ENCODE data around the gene CTR9. TPM values are rescaled to one million over a fixed set of nuclear protein-coding genes. Genes with fewer than 3 reads are reported as not detected.

CTR9 gene
- total RNA-seq, 1 experiment from 2014 or later, result 19.3 TPM

GRCh38 chr11:10731064-10731680, 19.9 kb upstream of the CTR9 start:
- DNase-seq (ENCODE audit: low read depth, low spot score), result no peak
- in situ Hi-C loops (cut with HindIII; ENCODE audit: low pct_unique_long_range_greater_than_20kb, low sequenced_read_pairs), result no loop called here

DNA sequence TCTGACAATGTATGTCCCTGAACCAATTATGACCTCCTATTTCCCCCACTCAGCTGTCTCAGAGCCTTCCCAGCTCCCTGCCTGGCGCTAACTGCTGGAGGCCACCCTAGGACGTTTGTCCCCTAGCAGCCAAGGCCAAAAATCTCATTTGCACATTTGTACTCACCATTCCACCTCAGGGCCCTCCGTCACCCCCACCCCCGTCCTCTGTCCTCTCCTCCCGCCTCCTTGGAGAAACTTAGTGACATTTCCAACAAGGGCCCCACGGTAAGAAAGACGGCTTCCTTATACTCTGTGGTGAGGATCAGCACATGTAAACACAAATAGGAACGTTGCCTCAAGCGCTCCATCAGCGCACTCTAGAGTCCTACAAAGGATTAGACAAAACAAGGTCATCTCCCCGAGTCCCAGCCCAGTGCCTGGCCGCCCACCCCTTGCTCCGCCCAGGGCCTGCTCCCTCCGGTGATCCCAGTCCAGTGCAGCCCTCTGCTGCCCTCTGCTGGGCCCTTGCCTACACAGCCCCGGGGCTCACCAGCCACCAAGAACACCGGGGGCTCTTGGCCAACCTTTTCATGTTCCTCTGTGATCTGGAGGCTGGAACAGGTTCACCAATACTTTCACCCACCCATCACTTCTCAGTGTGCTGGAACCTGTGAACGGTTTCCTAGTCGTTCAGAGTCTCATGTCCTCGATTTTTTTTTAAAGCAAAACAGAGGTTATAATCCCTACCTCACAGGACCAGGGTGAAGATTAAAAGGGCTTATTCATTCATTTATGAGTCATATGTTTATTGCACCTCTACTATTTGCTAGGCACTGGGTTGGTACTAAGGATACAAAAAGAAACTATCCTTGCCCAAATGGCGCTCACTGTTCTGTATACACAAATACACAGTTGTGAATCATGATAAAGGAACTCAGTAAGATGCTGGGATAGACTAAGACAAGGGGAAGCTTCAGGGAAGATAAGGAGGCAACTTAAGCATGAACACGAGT, 15.3 kb upstream of the CTR9 start:
- peak; percentile 94 for DNase-seq (ENCODE audit: low read depth, low spot score)
- in situ Hi-C loops (cut with HindIII; ENCODE audit: low pct_unique_long_range_greater_than_20kb, low sequenced_read_pairs), result no loop called here

DNA sequence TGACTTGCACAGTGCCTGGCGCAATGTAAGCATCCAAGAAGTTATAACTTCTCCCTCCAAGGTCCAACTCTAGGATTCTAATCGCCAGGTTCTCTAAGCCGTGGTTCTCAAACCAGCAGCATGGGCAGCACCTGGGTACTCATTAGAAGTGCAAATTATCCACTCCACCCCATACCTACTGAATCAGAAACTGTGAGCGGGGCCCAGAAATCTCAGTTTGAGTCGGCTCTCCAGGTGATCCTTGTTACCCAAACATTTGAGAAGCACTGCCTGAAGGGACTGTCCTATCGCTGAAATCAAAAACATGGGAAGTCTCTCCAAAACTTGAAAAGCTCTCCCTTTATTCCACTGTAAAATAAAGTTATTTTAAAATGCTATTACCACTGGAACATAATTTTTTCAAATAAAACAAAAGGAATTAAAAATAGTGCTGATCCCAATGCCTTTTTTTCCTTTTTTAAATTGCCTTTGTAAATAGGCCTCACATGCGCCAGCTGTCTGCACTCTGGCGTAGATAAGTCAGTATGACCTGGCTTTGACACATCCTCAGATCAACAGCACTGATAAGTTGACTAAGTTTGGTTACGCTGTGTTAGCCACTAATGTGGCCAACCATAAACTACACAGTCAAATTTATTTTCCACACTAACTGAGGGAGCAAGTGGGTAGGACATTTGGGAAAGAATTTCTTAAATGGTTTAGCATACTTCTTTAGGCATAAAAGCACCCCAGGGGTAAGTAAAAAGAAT, 8.4 kb upstream of the CTR9 start:
- DNase-seq (ENCODE audit: low read depth, low spot score), result no peak
- in situ Hi-C loops (cut with HindIII; ENCODE audit: low pct_unique_long_range_greater_than_20kb, low sequenced_read_pairs), result no loop called here

DNA sequence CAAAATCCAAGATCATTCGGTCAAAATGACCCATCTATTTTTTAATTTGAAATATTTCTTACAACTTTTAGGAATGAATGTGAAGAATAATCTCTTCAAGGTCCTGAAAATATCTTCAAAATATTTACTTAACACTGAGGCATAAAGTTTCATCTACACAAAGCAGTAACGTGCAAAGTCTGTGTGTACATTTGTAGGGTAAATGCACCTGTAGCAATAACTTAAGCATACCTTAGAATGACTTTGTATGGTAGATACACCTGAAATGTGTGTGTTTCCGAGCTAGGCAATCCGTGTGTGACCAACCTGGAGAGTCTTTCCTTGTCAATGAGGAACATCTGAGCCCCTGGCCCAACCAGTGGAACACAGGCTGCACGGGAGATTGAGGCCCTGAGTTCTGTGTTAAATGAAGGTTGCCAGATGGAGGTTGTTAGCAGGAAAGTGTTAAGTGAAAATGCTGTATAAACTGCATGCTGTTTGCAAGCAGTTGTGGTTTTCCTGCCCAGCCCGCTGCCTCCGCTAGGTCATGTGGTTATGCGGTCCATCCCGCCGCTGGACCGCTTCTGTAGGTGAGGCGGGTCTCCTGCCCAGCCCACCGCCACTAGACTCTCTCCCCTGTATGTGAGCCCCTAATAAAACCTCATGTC, 7.6 kb upstream of the CTR9 start:
- DNase-seq (ENCODE audit: low read depth, low spot score), result no peak
- in situ Hi-C loops (cut with HindIII; ENCODE audit: low pct_unique_long_range_greater_than_20kb, low sequenced_read_pairs), result no loop called here

DNA sequence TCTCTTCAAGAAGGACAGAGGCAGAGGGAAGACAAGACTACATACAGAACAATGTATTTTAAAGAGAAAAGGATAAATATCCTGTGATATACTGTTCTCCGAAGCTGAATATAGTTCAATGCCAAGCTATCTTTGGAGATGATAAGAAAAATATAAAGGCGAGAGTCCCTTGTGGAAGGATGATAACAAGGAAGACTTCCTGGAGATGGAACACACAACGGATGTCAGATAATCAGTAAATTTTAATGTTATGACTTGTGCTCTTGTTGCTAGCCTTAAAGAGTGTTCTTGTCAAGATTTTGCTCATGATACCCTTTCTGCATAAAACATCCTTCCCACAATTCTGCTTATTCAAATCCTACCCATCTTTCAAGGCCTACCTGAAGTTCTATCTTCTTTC, 6.8 kb upstream of the CTR9 start:
- no peak for DNase-seq (ENCODE audit: low read depth, low spot score)
- in situ Hi-C loops (cut with HindIII; ENCODE audit: low pct_unique_long_range_greater_than_20kb, low sequenced_read_pairs), result no loop called here

- in situ Hi-C loops (cut with HindIII; ENCODE audit: low pct_unique_long_range_greater_than_20kb, low sequenced_read_pairs), result no loop called here
- DNase-seq (ENCODE audit: low read depth, low spot score), result no peak
Measured at GRCh38 chr11:10746871-10747270, 4.2 kb upstream of the CTR9 start.

DNA sequence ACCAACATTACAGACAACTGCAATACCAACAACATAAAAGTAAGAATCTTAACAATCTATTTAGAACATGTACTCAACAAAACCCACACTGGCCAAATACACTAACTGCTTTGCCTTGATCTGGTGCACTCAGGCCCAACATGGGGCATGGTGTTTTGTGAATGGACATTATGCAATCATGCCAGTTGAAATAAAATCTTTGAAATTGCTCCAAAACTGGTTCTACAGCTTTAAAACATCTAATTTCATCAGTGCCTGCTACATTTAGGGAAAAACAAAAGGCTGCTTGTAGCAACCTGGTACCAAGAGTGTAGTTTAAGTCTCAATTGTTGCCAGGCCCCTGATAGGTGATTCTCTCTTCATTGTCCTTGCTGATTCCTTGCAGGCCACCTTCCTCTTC, 3.3 kb upstream of the CTR9 start:
- DNase-seq (ENCODE audit: low read depth, low spot score), result no peak
- in situ Hi-C loops (cut with HindIII; ENCODE audit: low pct_unique_long_range_greater_than_20kb, low sequenced_read_pairs), result no loop called here

DNA sequence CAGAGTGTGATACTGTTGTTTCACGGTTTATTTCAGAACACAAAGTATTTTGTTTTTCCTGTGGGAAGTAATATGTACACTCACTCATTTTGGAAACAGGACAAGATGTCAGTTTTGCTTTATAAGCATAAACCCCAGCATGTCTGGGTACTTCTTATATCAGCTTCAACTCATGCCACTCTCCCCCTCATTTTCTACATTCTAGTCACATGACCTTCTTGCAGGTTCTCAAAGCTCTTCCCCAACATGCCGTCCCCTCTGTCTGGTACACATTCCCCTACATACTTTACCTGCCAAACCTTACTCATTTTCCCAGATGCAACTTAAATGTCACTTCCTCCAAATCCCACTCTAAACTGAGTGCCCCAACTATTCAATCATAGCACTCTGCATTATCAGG, 1.6 kb upstream of the CTR9 start:
- no peak for DNase-seq (ENCODE audit: low read depth, low spot score)
- in situ Hi-C loops (cut with HindIII; ENCODE audit: low pct_unique_long_range_greater_than_20kb, low sequenced_read_pairs), result no loop called here

DNA sequence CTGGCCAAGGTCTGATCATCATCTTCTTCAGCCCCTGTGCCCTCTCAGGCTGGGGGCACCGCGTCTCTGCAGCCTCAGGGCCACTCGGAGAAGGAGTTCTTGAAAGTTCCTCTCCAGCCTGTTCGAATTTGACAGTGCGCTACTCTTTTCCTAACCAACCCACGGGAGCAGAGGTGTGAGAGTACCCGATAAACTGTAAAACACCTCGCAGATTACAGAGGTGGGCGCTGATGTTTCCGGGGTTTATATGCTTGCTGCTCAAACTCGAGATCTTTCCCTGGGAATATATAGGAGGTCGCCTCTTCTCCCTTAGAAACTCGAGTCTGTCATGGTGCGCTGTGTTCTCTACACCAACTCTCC, 515 bp downstream of the CTR9 start:
- in situ Hi-C loops (cut with HindIII; ENCODE audit: low pct_unique_long_range_greater_than_20kb, low sequenced_read_pairs), result no loop called here
- no peak for DNase-seq (ENCODE audit: low read depth, low spot score)

- DNase-seq (ENCODE audit: low read depth, low spot score), result no peak
- in situ Hi-C loops (cut with HindIII; ENCODE audit: low pct_unique_long_range_greater_than_20kb, low sequenced_read_pairs), result no loop called here
Measured at GRCh38 chr11:10752061-10752460, 1.0 kb downstream of the CTR9 start.

GRCh38 chr11:10752486-10752885, 1.4 kb downstream of the CTR9 start:
- in situ Hi-C loops (cut with HindIII; ENCODE audit: low pct_unique_long_range_greater_than_20kb, low sequenced_read_pairs), result no loop called here
- no peak for DNase-seq (ENCODE audit: low read depth, low spot score)

- DNase-seq (ENCODE audit: low read depth, low spot score), result peak; percentile 30
- in situ Hi-C loops (cut with HindIII; ENCODE audit: low pct_unique_long_range_greater_than_20kb, low sequenced_read_pairs), result no loop called here
Measured at GRCh38 chr11:10758957-10759356, 7.9 kb downstream of the CTR9 start.

- in situ Hi-C loops (cut with HindIII; ENCODE audit: low pct_unique_long_range_greater_than_20kb, low sequenced_read_pairs), result no loop called here
- DNase-seq (ENCODE audit: low read depth, low spot score), result no peak
Measured at GRCh38 chr11:10761085-10761698, 10.1 kb downstream of the CTR9 start.

- in situ Hi-C loops (cut with HindIII; ENCODE audit: low pct_unique_long_range_greater_than_20kb, low sequenced_read_pairs), result no loop called here
- no peak for DNase-seq (ENCODE audit: low read depth, low spot score)
Measured at GRCh38 chr11:10762185-10762584, 11.1 kb downstream of the CTR9 start.

- DNase-seq (ENCODE audit: low read depth, low spot score), result no peak
- in situ Hi-C loops (cut with HindIII; ENCODE audit: low pct_unique_long_range_greater_than_20kb, low sequenced_read_pairs), result no loop called here
Measured at GRCh38 chr11:10762913-10763421, 11.9 kb downstream of the CTR9 start.

GRCh38 chr11:10763766-10764165, 12.7 kb downstream of the CTR9 start:
- in situ Hi-C loops (cut with HindIII; ENCODE audit: low pct_unique_long_range_greater_than_20kb, low sequenced_read_pairs), result no loop called here
- no peak for DNase-seq (ENCODE audit: low read depth, low spot score)

GRCh38 chr11:10764412-10764811, 13.4 kb downstream of the CTR9 start:
- no peak for DNase-seq (ENCODE audit: low read depth, low spot score)
- in situ Hi-C loops (cut with HindIII; ENCODE audit: low pct_unique_long_range_greater_than_20kb, low sequenced_read_pairs), result no loop called here

All from SK-MEL-5 (cell line).